ENCODE results near the gene TNS3.

TNS3 gene

GRCh38 chr7:47335557-47336471, 246.1 kb downstream of the TNS3 start:
- DNase-seq, result no peak

GRCh38 chr7:47335071-47335470, 246.8 kb downstream of the TNS3 start:
- no peak for DNase-seq

- DNase-seq, result no peak
Measured at GRCh38 chr7:47333959-47334358, 248.0 kb downstream of the TNS3 start.

GRCh38 chr7:47333554-47333887, 248.4 kb downstream of the TNS3 start:
- DNase-seq, result no peak

- no peak for DNase-seq
Measured at GRCh38 chr7:47332681-47333553, 249.0 kb downstream of the TNS3 start.

- no peak for DNase-seq
Measured at GRCh38 chr7:47332213-47332612, 249.7 kb downstream of the TNS3 start.

GRCh38 chr7:47331179-47331565, 250.7 kb downstream of the TNS3 start:
- no peak for DNase-seq

GRCh38 chr7:47330561-47331178, 251.2 kb downstream of the TNS3 start:
- DNase-seq, result no peak

GRCh38 chr7:47330026-47330425, 251.9 kb downstream of the TNS3 start:
- no peak for DNase-seq

GRCh38 chr7:47329320-47329926, 252.5 kb downstream of the TNS3 start:
- no peak for DNase-seq

- DNase-seq, result no peak
Measured at GRCh38 chr7:47328392-47329319, 253.3 kb downstream of the TNS3 start.

- DNase-seq, result no peak
Measured at GRCh38 chr7:47327698-47328391, 254.1 kb downstream of the TNS3 start.

GRCh38 chr7:47327346-47327697, 254.6 kb downstream of the TNS3 start:
- DNase-seq, result no peak

GRCh38 chr7:47326808-47327207, 255.1 kb downstream of the TNS3 start:
- DNase-seq, result no peak

- DNase-seq, result no peak
Measured at GRCh38 chr7:47326220-47326619, 255.7 kb downstream of the TNS3 start.

- DNase-seq, result no peak
Measured at GRCh38 chr7:47325337-47325736, 256.6 kb downstream of the TNS3 start.

- no peak for DNase-seq
Measured at GRCh38 chr7:47323904-47324303, 258.0 kb downstream of the TNS3 start.

GRCh38 chr7:47322731-47323130, 259.2 kb downstream of the TNS3 start:
- no peak for DNase-seq

- no peak for DNase-seq
Measured at GRCh38 chr7:47320296-47320695, 261.6 kb downstream of the TNS3 start.

- DNase-seq, result no peak
Measured at GRCh38 chr7:47318395-47319182, 263.3 kb downstream of the TNS3 start.

- DNase-seq, result no peak
Measured at GRCh38 chr7:47317487-47317886, 264.4 kb downstream of the TNS3 start.

Measured in NCI-H1092 treated with DMSO at 0.1 percent for 48 hours (cell line).